ENCODE data around the gene KLHL41.
A peak's percentile ranks its signal among the peaks of the same experiment; 100 is the strongest.
"Not testable (repeated sequence)": the region's sequence is repeated elsewhere in the genome, so short reads cannot be mapped to it uniquely, and the experiment has no call there.

The KLHL41 gene

GRCh38 chr2:169509955-169510354 lies 453 bp downstream of the KLHL41 start:
- DNase-seq (ENCODE audit: low read depth in 2 of 2), result no peak

GRCh38 chr2:169510496-169510895 lies 994 bp downstream of the KLHL41 start:
- no peak for DNase-seq (ENCODE audit: low read depth in 2 of 2)

- no peak for DNase-seq (ENCODE audit: low read depth in 2 of 2)
These were observed 2.3 kb downstream of the KLHL41 start for GRCh38 chr2:169511818-169512217.

GRCh38 chr2:169512525-169512924 lies 3.0 kb downstream of the KLHL41 start:
- DNase-seq (ENCODE audit: low read depth in 2 of 2), result no peak

- DNase-seq (ENCODE audit: low read depth in 2 of 2), result no peak
These were observed 3.6 kb downstream of the KLHL41 start for GRCh38 chr2:169513094-169513493.

- no peak for DNase-seq (ENCODE audit: low read depth in 2 of 2)
These were observed 4.4 kb downstream of the KLHL41 start for GRCh38 chr2:169513926-169514325.

- not testable (repeated sequence) for DNase-seq (ENCODE audit: low read depth in 2 of 2)
These were observed 5.3 kb downstream of the KLHL41 start for GRCh38 chr2:169514758-169515157.

- DNase-seq (ENCODE audit: low read depth in 2 of 2), result not testable (repeated sequence)
These were observed 7.0 kb downstream of the KLHL41 start for GRCh38 chr2:169516488-169516995.

- no peak for DNase-seq (ENCODE audit: low read depth in 2 of 2)
These were observed 11.4 kb downstream of the KLHL41 start for GRCh38 chr2:169520896-169521295.

GRCh38 chr2:169523681-169524080 lies 14.2 kb downstream of the KLHL41 start:
- DNase-seq (ENCODE audit: low read depth in 2 of 2), result no peak

GRCh38 chr2:169525434-169525833 lies 15.9 kb downstream of the KLHL41 start:
- DNase-seq (ENCODE audit: low read depth in 2 of 2), result no peak

GRCh38 chr2:169526451-169526850 lies 16.9 kb downstream of the KLHL41 start:
- DNase-seq (ENCODE audit: low read depth in 2 of 2), result no peak

GRCh38 chr2:169528271-169528701 lies 18.8 kb downstream of the KLHL41 start:
- DNase-seq (ENCODE audit: low read depth in 2 of 2), result peak; percentile 43 to 44

- DNase-seq (ENCODE audit: low read depth in 2 of 2), result not testable (repeated sequence)
These were observed 30.0 kb downstream of the KLHL41 start for GRCh38 chr2:169539460-169539859.

GRCh38 chr2:169540146-169540545 lies 30.6 kb downstream of the KLHL41 start:
- no peak for DNase-seq (ENCODE audit: low read depth in 2 of 2)

- no peak for DNase-seq (ENCODE audit: low read depth in 2 of 2)
These were observed 32.9 kb downstream of the KLHL41 start for GRCh38 chr2:169542433-169542832.

- no peak for DNase-seq (ENCODE audit: low read depth in 2 of 2)
These were observed 37.3 kb downstream of the KLHL41 start for GRCh38 chr2:169546756-169547155.

- DNase-seq (ENCODE audit: low read depth in 2 of 2), result no peak
These were observed 51.9 kb downstream of the KLHL41 start for GRCh38 chr2:169561364-169561763.

- DNase-seq (ENCODE audit: low read depth in 2 of 2), result not testable (repeated sequence)
These were observed 52.6 kb downstream of the KLHL41 start for GRCh38 chr2:169562084-169562483.

- no peak for DNase-seq (ENCODE audit: low read depth in 2 of 2)
These were observed 53.0 kb downstream of the KLHL41 start for GRCh38 chr2:169562519-169562918.

GRCh38 chr2:169565686-169566085 lies 56.2 kb downstream of the KLHL41 start:
- no peak for DNase-seq (ENCODE audit: low read depth in 2 of 2)

GRCh38 chr2:169569948-169570347 lies 60.4 kb downstream of the KLHL41 start:
- DNase-seq (ENCODE audit: low read depth in 2 of 2), result no peak

- not testable (repeated sequence) for DNase-seq (ENCODE audit: low read depth in 2 of 2)
These were observed 61.2 kb downstream of the KLHL41 start for GRCh38 chr2:169570752-169571151.

GRCh38 chr2:169571571-169571970 lies 62.1 kb downstream of the KLHL41 start:
- no peak for DNase-seq (ENCODE audit: low read depth in 2 of 2)

Measured in activated CD8-positive, alpha-beta memory T cell treated with anti-CD3 and anti-CD28 coated beads for 4 hours (primary cell).